ENCODE data around the gene AGGF1. TPM values are rescaled to one million over a fixed set of nuclear protein-coding genes. Genes with fewer than 3 reads are reported as not detected.

The AGGF1 gene
- total RNA-seq, 6 experiments from 2014 or later, result 19.7 to 23.0 (median 20.5) TPM

DNA sequence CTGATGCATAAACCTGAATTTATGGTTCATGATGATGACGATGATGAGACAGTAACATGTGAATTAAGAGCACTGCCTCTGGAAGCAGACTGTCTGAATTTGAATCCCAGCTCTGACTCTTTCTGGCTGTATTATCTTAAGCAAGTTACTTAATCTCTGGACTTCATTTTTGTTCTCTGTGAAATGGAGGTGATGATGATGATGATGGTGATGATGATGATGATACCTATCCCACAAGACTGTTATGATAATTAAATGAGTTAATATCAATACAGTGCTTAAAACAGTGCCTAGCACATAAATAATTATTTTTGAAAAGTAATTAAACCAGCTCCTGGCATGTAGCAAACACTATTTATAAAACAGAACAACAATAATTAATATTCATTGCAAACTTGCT is 13.2 kb upstream of the AGGF1 start:
- H3K4me1 Mint-ChIP-seq (ENCODE audit: low read depth), result peaks cover 6% of the 10 kb centered on the region; the same call in 1 of the 2 replicates
- no peak for TF ChIP-seq CTCF (IDR thresholded peaks at IDR 0.05)
- H3K27me3 Mint-ChIP-seq (ENCODE audit: insufficient read depth), result no peaks in the 10 kb centered on the region; the same call in none of the 2 replicates
- no peak overlapping the region for H3K4me3 Mint-ChIP-seq
- no peak for DNase-seq
- H3K27ac Mint-ChIP-seq, result no peak overlapping the region
- H3K9me3 Mint-ChIP-seq, result no peaks in the 10 kb centered on the region
- no peaks in the 10 kb centered on the region for H3K36me3 Mint-ChIP-seq (ENCODE audit: low read depth)

DNA sequence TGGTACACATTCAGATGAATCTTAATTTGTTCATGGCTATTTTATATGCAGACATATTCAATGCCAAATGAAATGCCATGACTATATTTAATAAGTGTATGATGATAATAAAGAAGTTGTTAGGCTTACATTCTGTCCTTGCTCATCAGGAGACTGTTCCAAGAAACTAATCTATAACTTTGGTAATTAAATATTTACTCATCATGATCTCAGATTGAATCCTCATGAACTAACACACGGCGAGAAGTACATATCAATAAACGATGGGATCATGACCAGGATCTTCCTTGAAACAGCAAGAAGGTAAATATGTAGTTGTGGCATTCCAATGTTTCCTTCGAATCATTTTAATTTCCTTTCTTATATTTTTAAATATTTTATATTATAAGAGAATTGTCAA is 12.5 kb upstream of the AGGF1 start:
- H3K27ac Mint-ChIP-seq, result no peak overlapping the region
- peaks cover 6% of the 10 kb centered on the region; the same call in 1 of the 2 replicates for H3K4me1 Mint-ChIP-seq (ENCODE audit: low read depth)
- no peaks in the 10 kb centered on the region for H3K9me3 Mint-ChIP-seq
- H3K36me3 Mint-ChIP-seq (ENCODE audit: low read depth), result no peaks in the 10 kb centered on the region
- H3K4me3 Mint-ChIP-seq, result no peak overlapping the region
- DNase-seq, result no peak
- H3K27me3 Mint-ChIP-seq (ENCODE audit: insufficient read depth), result no peaks in the 10 kb centered on the region; the same call in none of the 2 replicates
- no peak for TF ChIP-seq CTCF (IDR thresholded peaks at IDR 0.05)

DNA sequence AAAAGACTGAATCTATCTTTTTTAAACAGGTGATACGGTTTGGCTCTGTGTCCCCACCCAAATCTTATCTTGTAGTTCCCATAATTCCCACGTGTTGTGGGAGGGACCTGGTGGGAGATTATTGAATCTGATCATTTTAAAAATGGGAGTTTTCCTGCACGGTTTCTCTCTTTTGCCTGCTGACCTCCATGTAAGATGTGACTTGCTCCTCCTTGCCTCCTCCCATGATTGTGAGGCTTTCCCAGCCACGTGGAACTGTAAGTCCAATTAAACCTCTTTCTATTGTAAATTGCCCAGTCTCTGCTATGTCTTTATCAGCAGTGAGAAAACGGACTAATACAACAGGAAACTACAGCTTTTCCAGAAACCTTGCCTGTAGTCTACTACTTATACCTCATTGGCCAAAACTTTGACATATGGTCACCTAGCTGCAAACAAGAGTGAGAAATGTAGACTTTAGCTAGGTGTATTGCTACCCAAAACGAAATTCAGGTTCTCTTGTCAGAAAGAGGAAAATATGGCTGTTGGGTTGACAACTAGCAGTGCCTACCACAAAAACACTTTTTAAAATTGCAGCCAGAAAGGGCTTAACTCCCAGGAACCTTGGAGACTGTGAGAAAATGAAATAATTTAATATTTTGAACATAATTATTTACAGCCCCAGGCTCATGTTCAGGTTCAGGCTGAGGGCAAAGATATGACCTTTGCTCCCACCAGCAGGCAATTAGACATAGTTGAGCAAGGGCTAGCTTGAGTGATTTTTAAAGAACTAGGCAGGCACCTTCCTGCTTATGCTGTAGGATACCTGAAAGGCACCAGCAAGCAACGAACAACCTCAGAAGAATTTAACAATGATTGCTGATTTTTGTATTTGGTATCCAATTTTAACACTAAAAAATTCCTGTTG is 7.4 kb upstream of the AGGF1 start:
- no peaks in the 10 kb centered on the region for H3K36me3 Mint-ChIP-seq (ENCODE audit: low read depth)
- no peak for TF ChIP-seq CTCF (IDR thresholded peaks at IDR 0.05)
- no peak overlapping the region for H3K4me3 Mint-ChIP-seq
- no peaks in the 10 kb centered on the region for H3K9me3 Mint-ChIP-seq
- peaks cover 10% of the 10 kb centered on the region for H3K27me3 Mint-ChIP-seq (ENCODE audit: insufficient read depth)
- no peak for DNase-seq
- H3K4me1 Mint-ChIP-seq (ENCODE audit: low read depth), result peaks cover 6% of the 10 kb centered on the region; the same call in 1 of the 2 replicates
- no peak overlapping the region for H3K27ac Mint-ChIP-seq

DNA sequence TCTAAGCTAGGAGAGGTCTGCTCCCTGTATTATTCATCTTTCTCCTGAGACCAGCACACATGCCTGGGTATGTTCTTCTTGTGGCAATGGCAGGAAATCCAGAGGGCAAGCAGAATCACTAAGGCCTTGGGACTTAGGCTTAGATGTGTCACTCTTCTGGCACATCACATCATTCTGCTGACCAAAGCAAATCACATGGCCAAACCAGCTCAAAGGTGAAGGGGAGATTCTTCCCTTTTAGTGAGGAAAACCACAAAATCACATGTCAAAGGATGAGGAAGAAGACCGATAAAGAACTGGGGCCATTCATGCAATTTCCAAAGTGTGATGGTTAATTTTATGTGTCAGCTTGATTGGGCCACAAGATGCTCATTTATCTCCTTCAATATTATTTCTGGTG is 5.7 kb upstream of the AGGF1 start:
- no peak overlapping the region for H3K4me3 Mint-ChIP-seq
- no peak overlapping the region for H3K27ac Mint-ChIP-seq
- TF ChIP-seq CTCF (IDR thresholded peaks at IDR 0.05), result no peak
- H3K4me1 Mint-ChIP-seq (ENCODE audit: low read depth), result no peaks in the 10 kb centered on the region; the same call in 1 of the 2 replicates
- peaks cover 10% of the 10 kb centered on the region; the same call in 1 of the 2 replicates for H3K27me3 Mint-ChIP-seq (ENCODE audit: insufficient read depth)
- peaks cover 13% of the 10 kb centered on the region for H3K9me3 Mint-ChIP-seq
- peaks cover 7% of the 10 kb centered on the region; the same call in 1 of the 2 replicates for H3K36me3 Mint-ChIP-seq (ENCODE audit: low read depth)
- no peak for DNase-seq

DNA sequence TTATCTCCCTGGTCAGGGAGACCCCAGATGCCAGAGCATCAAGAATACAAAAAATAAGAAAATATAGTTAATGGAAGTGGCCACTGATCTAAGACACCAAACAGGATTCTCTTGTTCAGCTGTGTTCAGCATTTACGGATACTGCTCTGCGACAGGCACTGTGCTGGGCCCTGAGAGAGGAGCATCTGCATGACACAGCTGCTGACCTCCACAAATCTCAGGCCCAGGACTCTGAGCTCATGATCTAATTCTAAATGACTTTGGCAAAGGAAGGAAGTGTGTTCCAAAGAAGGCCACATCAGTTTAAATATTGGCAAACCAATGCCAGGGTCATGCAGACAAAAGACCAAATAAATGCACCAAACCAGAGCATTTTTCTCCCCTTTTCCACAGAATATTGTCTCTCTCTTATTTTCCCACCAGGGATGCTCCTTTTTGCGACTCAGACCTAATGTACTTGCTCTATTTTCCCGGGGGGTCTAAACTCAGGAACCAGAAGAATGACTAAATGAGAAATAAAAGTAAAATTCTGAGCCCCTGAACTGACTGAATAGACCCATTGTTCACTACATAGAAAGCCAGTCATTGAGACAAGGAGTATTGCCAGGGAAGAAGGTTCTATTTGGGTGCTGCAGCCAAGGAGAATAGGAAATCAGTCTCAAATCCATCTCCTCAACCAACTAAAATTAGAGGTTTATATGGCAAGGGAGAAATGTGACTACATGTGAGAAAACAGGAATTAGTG is 1.4 kb upstream of the AGGF1 start:
- H3K27me3 Mint-ChIP-seq (ENCODE audit: insufficient read depth), result peaks cover 10% of the 10 kb centered on the region; the same call in 1 of the 2 replicates
- H3K36me3 Mint-ChIP-seq (ENCODE audit: low read depth), result peaks cover 15% of the 10 kb centered on the region; the same call in 1 of the 2 replicates
- H3K27ac Mint-ChIP-seq, result no peak overlapping the region
- TF ChIP-seq CTCF (IDR thresholded peaks at IDR 0.05), result no peak
- no peak for DNase-seq
- no peak overlapping the region for H3K4me3 Mint-ChIP-seq
- H3K4me1 Mint-ChIP-seq (ENCODE audit: low read depth), result peaks cover 22% of the 10 kb centered on the region
- peaks cover 13% of the 10 kb centered on the region for H3K9me3 Mint-ChIP-seq
